HL-60 (cell line): ENCODE measurements around the gene FNDC10.

ENCODE experiments used
- DNase-seq, 2 experiments: peaks; one replicate each; pipeline ENCODE4 v3.0.0-alpha.2; 2010 to 2020; ENCODE audit warnings: low read depth in 1 of 2, low spot score in 1 of 2
- H3K27ac ChIP-seq: fragments of 250-450 bp; sonication (Bioruptor Pico); replicated peaks from 2 replicates; pipeline ENCODE4 v1.5.1; 2020; ENCODE audit warnings: mild to moderate bottlenecking, moderate library complexity
- H3K27me3 ChIP-seq: fragments of 250-450 bp; sonication (Bioruptor Pico); 2 replicates; pipeline ENCODE4 v1.5.1; 2021; ENCODE audit warnings: mild to moderate bottlenecking, moderate library complexity; ENCODE audit not compliant: insufficient read depth, poor library complexity, severe bottlenecking
- H3K4me3 ChIP-seq: replicated peaks from 2 replicates; pipeline ENCODE4 v1.5.1; 2011; ENCODE audit warnings: mild to moderate bottlenecking, control low read depth, low read length; ENCODE audit not compliant: insufficient read depth
- CTCF ChIP-seq: IDR thresholded peaks from one replicate; pipeline ENCODE4 v1.5.1; 2011; ENCODE audit warnings: low read length, control low read depth, inconsistent platforms; ENCODE audit not compliant: insufficient read depth
- GABPA ChIP-seq: IDR thresholded peaks from 2 replicates; pipeline ENCODE4 v1.6.1; 2012; ENCODE audit warnings: low read depth
- POLR2AphosphoS5 ChIP-seq: IDR thresholded peaks from 2 replicates; pipeline ENCODE4 v1.6.1; 2012; ENCODE audit warnings: low read depth
- REST ChIP-seq: IDR thresholded peaks from 2 replicates; pipeline ENCODE4 v1.6.1; 2012; ENCODE audit warnings: low read depth; ENCODE audit not compliant: insufficient replicate concordance
- SPI1 ChIP-seq: IDR thresholded peaks from 2 replicates; pipeline ENCODE4 v1.6.1; 2012; ENCODE audit warnings: low read depth, mild to moderate bottlenecking, borderline replicate concordance

FNDC10 gene

GRCh38 chr1:1610796-1611195 is 10.9 kb upstream of the FNDC10 start:
- no peaks in the 10 kb centered on the region for H3K27me3 ChIP-seq
- no peak overlapping the region for H3K27ac ChIP-seq
- no peak for DNase-seq
- TF ChIP-seq POLR2AphosphoS5, result no peak
- TF ChIP-seq CTCF, result no peak
- no peak for TF ChIP-seq SPI1
- TF ChIP-seq GABPA, result no peak
- no peak overlapping the region for H3K4me3 ChIP-seq

GRCh38 chr1:1609822-1610485 is 10.0 kb upstream of the FNDC10 start:
- TF ChIP-seq REST (no peak), GABPA (no peak), CTCF (no peak), POLR2AphosphoS5 (no peak), SPI1 (no peak)
- Histone ChIP-seq H3K27me3 (no peaks in the 10 kb centered on the region), H3K4me3 (no peak overlapping the region), H3K27ac (no peak overlapping the region)
- no peak for DNase-seq

GRCh38 chr1:1606232-1606631 is 6.3 kb upstream of the FNDC10 start:
- TF ChIP-seq REST, result no peak
- TF ChIP-seq GABPA, result no peak
- no peak for TF ChIP-seq POLR2AphosphoS5
- no peak for TF ChIP-seq CTCF
- TF ChIP-seq SPI1, result no peak
- Histone ChIP-seq H3K4me3 (no peak overlapping the region), H3K27ac (peak overlapping the region; percentile 91), H3K27me3 (no peaks in the 10 kb centered on the region)
- no peak for DNase-seq

- no peak overlapping the region for H3K27ac ChIP-seq
- TF ChIP-seq GABPA (no peak), POLR2AphosphoS5 (no peak), REST (no peak), SPI1 (no peak), CTCF (no peak)
- DNase-seq, result no peak
- no peak overlapping the region for H3K4me3 ChIP-seq
- no peaks in the 10 kb centered on the region for H3K27me3 ChIP-seq
These were observed 5.8 kb upstream of the FNDC10 start for GRCh38 chr1:1605724-1606123.
